PFSK-1 (cell line): Measurements from ENCODE around the gene VAV3.

Source experiments
- FOXP2 ChIP-seq: optimal IDR thresholded peaks from 2 replicates; pipeline ENCODE3; 2011; ENCODE audit warnings: borderline replicate concordance, control low read depth, inconsistent platforms; ENCODE audit not compliant: insufficient read depth; ENCODE audit errors: extremely low read length, extremely low read depth
- POLR2AphosphoS5 ChIP-seq: IDR thresholded peaks from 2 replicates; pipeline ENCODE4 v1.6.1; 2012; ENCODE audit warnings: low read depth, mild to moderate bottlenecking, control low read depth, low read length, moderate library complexity
- TF ChIP-seq, protein P1 (sequence below), 2 experiments: IDR thresholded peaks; 2 replicates each; pipeline versions ENCODE4 v1.6.1 to v1.8.0; 2011 to 2012; ENCODE audit warnings: low read depth in 2 of 2, low read length in 2 of 2, control low read depth in 1 of 2, inconsistent platforms in 1 of 2, mild to moderate bottlenecking in 1 of 2, moderate library complexity in 1 of 2; ENCODE audit not compliant: insufficient read depth in 1 of 2

DNA sequence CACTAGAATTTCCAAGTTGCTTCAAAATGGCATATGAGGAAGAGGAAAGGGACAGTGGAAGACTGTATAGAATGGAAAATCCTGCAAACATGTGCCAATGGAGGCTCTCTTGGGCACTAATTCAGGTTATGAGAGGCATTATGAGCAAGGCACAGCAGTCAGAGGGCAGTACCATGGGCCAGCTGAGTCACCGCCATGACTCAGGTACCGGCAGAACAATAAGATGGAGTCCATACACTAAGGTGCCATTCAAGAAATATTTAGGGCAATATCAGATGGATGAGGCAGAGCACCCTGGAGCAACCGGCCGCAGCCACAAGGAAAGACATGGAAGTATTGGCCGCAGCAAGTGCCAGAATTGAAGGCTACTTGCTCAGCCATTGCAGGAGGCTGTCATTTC, 25.6 kb upstream of the VAV3 start:
- TF ChIP-seq, protein P1, sequence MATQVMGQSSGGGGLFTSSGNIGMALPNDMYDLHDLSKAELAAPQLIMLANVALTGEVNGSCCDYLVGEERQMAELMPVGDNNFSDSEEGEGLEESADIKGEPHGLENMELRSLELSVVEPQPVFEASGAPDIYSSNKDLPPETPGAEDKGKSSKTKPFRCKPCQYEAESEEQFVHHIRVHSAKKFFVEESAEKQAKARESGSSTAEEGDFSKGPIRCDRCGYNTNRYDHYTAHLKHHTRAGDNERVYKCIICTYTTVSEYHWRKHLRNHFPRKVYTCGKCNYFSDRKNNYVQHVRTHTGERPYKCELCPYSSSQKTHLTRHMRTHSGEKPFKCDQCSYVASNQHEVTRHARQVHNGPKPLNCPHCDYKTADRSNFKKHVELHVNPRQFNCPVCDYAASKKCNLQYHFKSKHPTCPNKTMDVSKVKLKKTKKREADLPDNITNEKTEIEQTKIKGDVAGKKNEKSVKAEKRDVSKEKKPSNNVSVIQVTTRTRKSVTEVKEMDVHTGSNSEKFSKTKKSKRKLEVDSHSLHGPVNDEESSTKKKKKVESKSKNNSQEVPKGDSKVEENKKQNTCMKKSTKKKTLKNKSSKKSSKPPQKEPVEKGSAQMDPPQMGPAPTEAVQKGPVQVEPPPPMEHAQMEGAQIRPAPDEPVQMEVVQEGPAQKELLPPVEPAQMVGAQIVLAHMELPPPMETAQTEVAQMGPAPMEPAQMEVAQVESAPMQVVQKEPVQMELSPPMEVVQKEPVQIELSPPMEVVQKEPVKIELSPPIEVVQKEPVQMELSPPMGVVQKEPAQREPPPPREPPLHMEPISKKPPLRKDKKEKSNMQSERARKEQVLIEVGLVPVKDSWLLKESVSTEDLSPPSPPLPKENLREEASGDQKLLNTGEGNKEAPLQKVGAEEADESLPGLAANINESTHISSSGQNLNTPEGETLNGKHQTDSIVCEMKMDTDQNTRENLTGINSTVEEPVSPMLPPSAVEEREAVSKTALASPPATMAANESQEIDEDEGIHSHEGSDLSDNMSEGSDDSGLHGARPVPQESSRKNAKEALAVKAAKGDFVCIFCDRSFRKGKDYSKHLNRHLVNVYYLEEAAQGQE (IDR thresholded peaks at IDR 0.05; ENCODE audit: insufficient read depth in 1 of 2, low read depth in 2 of 2, low read length in 2 of 2), result no peak
- TF ChIP-seq FOXP2 (no peak), POLR2AphosphoS5 (no peak)
